CD4-positive, alpha-beta T cell treated with Interleukin-6 at 100 ng/mL for 8 hours (primary cell): ENCODE measurements around the gene TBC1D22A.

Source experiments
- DNase-seq: peaks from one replicate; pipeline ENCODE4 v3.0.0-alpha.2; 2020; ENCODE audit warnings: mixed read lengths, low spot score

TBC1D22A gene

DNA sequence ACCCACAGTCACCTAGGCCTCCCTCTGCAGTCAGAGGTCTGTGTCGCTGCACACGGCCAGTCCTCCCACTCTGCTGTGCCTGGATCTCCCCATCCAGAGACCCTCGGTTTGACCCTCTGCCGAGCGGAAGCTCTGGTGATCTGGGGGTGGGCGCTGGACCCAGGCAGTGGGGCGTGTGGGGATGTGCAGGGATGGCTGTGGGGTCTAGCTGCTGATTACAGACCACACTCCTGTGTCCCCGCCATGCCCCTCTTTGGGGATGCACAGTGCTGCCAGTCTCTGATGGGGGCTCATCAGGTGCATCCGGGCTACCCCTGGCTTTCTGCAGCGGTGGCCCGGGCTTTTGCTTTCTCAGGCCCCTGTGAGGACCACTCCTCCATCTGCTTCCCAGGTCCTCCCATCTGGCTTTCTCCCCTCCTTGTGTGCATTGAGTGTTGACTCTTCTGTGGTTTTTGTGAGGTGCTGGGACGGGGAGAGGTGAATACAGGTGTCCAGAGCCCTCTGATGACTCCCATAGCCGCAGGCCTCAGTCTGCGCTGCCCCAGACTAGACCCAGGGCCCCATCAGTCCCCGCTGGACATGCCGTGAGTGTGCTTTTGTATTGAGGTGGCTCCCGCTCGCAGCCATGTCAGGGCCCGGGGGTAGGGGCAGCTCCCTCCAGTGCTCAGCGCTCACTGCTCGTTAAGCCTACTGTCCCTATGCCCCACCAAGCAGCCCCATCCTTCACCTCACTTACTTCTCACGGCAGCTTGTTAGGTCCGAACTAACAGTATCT lies 251.6 kb downstream of the TBC1D22A start:
- DNase-seq = no peak

DNA sequence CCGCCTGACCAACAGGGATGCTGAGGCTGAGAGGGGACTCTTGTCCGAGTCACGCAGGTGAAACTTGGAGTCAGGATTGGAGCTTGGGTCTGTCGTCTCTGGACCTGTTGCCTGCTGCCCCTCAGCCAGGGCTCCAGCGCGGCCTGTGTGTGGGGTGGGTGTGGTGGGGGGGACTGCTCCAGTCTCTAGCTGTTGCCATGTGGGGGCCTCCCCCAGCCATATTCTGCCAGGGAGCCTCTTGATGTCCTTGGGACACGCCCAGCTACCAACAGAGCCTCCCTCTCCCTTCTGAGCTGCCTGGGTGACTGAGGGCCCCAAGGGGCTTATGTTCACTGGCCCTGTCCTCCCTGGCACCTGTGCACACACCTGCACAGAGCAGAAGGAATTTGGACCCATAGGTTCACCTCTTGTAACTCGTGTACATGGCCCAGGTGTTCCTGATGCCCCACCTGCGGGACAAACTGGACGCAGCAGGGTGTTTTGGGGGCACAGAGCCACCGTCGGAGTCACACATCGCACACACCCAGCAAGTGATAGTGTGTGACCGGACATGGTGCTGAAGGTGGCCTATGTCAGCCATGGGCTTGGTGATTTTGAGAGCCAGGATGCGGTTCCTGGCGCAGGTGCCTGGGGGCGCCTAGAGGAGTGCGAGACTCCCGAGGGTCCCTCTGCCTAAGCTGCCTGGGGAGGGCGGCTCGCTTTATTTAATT lies 252.3 kb downstream of the TBC1D22A start:
- no peak for DNase-seq

DNA sequence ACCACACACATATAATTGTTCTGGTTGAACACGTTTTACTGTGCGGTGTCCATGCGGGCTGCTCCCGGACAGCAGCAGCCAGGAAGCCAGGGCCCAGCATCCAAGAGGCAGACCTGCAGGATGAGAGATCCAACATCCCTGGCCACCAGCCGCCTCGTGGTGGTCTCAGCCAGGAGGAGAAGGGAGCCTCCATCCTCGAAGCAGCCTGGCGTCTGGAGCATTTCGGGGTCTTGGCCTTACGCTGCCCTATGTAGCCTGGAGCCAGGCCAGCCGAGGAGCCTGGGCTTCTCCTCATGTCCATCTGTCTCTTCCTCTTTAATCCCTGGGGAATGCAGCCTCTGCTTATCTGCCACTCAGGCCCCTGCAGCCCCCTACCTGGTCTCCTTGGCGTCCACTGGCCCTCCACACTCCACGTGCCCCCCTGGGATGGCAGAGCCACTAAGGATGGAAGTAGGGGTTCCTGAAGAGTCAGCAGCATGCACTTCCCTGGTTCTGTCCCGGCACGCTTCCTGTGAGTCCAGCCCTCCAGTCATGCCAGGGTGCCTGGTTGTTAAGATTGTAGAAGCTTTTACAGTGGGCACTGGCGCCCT lies 253.2 kb downstream of the TBC1D22A start:
- DNase-seq = no peak

DNA sequence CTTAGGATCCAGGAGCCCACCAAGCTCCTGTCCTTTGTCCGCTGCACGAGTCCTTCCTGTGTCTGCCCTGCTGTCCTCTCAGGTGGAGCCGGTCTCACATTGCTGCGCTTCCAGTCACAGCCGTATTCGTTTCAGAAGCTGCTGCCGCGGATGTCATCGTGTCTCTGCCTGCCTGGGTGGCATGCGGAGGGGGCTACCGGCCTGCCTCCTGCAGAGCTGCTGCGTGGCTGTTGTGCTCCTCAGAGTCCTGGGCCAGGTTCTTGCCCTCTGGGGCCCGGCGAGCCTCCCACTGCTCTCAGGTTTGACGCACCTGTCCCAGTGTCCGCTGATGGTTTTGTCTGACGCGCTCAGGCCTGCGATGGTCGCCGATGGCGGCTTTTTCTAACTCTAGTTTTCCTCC lies 254.2 kb downstream of the TBC1D22A start:
- DNase-seq = no peak

DNA sequence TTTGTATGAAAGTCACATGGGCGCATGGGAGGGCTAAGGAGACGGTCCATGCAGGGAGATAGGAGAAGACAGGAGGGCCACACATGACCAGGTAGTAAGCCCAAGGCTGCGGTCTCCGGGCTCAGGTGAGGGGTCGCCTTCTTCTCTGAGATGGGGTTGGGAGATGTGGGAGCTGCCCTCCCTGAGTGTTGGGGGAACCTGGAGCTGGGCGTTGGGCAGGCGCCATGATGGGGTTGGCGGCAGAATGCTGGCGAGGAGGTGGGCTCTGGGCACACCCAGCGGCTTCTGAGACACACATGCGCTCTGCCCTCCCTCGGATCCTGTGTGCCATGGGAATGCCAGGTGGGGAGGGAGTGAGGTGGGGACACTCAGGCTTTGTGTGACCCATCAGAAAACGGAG lies 254.8 kb downstream of the TBC1D22A start:
- no peak for DNase-seq

DNA sequence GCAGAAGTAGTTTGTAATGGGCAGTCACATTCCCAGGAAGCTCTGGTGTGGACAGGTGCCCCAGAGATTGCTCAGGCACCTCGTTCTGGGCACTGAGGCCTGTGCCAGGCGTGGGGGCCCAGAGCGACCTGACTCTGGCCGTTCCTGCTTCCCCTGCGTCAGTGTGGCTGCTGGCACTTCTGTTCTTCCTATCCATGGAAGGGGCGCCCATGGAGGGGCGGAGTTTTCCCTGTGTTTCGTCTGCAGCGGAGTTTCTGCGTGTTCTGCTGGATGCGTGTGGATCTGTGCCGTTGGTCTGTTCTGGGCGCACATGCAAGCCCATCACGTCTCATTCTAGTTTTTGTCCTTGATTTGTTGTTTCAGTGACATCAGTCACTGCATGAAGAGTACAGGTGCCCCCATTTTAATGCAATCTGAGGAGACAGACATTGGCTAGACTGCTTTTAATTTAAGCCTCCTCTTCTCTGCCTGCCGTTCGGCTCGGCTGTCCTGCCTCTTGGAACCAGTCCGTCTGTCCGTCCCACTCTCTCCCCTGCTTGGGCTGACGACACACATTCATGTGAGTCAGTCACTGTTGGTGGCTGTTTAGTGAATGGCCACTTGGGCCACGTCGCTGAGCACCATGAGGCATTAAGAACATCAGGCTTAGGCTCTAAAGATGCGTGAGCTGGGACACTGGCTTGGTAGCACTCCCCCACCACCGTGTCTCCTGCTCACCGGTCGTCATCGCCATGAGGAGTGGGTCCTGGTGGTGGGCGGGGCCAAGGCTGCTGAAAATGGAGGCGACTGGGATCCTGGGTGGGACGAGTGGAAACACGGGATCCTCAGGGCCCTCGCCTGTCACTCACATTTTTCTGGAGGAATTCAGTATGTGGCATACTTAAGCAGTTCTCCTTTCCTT lies 255.8 kb downstream of the TBC1D22A start:
- DNase-seq = no peak

DNA sequence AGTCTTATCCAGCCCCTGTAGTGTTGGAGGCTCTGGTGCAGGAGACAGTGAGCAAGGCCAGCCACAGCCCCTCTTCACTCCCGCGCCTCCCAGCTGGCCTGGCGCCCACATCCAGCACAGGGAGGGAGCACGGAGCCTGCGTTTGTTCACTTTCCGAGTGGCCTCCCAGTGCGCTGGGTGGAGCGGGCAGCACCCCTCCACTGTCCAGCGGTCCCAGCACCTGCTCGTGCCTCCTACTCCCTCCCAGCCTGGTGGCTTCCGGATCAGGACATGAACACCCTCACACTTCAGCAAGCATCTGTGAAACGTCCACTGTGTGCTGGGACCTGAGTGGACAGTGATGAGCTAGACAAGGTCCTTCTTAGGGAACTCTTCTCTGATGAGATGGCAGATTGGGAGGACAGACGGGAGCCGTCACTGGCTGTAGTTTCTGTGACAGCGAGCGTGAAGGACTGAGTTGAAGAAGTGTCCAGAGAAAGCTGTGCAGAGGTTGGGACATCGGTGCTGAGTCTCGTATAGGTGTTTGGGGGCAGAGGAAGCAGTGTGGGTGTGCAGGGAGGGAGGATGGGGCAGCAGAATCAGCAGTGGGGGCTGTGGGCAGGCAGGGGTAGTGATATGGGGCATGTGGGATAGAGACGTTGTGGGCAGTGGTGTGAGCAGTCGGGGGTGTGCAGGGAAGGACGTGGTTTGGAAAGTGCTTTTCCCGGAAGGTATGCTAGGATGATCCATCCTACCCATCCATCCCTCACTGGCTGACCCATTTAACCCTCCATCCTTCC lies 256.8 kb downstream of the TBC1D22A start:
- no peak for DNase-seq

DNA sequence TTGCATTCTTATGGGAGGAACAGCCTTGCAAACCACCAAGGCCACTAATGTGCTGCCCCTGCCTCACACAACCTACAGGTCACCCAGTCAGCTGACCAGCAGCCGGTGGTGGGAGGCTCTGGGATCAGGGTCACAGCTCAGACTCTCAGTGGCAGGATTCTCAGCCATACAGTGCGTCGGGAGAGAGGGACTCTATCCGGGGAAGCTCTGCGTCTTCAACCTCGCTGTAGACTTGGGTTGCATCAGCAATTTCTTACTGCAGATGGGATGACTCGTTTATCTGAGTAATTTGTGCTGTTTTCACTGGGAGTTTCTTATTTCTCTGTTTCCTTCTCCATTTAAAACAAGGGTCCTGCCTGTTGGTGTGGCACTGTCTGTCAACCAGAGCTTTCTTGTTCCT lies 257.7 kb downstream of the TBC1D22A start:
- no peak for DNase-seq

DNA sequence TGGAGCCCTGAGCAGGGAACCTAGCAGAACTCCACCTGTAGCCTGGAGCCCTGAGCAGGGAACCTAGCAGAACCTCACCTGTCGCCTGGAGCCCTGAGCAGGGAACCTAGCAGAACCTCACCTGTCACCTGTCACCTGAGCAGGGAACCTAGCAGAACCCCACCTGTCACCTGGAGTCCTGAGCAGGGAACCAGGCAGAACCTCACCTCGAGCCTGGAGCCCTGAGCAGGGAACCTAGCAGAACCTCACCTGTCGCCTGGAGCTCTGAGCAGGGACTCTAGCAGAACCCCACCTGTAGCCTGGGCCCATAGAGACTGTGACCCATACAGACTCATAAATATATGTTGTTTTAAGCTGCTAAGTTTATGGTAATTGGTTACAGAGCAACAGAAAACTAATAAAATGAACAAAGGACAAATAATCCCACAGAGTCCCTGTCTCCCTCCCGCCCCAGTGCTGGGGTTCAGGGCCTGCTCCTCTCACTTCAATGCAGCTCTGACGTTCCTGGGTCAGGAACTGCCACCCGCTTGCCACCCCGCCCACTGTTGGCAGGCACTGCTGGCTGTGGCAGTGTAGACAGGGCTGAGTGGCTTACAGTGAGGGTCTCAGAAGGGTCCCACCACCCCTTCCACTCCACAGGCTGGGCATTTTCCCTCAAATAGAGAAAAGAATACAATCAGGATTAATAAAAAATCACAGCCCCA lies 259.1 kb downstream of the TBC1D22A start:
- no peak for DNase-seq

DNA sequence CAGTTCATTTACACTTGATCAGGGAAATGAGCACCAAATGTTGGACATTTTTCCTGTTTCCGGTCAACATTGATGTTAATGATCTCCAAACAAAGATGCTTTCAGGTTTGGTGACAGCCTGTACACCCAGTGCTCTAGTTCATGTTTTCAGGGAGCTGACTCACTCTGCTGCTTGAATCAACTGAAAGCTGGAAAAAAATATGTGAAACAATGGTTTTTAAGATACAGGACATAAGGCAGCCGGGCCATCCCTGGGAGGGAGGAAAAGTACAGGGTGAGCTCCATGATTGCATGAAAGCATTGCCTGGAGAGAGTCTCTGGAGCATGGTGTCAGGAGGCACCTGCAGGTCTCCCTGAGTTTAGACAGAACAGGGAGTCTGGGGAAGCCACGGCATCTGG lies 259.6 kb downstream of the TBC1D22A start:
- DNase-seq = no peak

DNA sequence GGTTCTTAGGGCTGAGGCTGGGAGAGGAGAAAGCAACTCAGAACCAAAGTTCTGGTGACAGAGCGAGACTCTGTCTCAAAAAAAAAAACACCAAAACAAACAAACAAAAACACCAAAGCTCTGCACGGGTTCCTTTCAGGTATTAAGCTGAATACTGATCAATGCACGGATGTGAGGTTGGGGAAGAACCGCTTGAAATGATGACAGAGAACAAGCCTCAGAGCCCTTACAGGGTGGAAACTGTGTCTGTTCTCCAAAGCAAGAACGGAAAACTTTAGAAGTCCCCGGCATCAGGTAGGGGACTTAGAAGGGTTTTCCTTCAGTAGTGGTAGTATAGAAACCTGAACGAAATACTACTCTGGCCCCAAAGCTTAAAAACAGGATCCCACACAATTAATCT lies 260.0 kb downstream of the TBC1D22A start:
- no peak for DNase-seq

DNA sequence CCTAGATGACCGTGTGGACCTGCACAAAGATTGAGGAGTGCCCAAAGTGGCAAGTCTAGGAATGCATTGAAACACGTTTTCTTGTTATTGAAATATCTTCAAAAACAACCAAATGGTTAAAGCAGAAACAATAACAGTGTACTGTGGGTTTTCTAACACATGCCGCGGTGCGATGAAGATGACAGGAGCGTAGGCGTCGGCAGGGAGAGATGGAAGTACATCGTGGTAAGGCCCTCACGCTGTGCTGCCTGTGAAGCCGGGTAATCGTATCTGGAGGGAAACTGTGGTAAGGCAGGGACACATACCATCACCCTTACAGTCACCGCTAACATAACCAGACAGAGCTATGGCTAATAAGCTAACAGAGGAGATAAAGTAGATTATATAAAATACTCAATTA lies 261.4 kb downstream of the TBC1D22A start:
- no peak for DNase-seq

DNA sequence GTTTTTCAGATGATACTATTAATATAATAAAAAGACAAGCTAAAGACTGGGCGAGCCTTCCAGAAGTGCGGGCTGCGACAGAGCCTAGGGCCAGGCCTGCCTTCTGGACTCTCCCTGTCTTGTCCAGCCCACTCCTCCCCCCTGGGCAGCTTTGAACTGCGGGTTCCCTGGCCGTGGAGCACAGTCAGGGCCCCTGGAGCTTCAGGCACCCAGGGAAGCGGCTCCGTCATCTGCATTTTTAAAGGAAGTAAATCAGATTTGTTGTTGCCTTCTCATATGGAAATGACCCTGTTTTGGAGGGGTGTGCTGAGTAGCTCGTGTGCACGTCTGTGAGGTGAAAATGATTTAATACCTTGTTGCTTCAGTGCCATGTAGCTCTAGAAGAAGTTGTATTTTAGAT lies 265.3 kb downstream of the TBC1D22A start:
- no peak for DNase-seq

DNA sequence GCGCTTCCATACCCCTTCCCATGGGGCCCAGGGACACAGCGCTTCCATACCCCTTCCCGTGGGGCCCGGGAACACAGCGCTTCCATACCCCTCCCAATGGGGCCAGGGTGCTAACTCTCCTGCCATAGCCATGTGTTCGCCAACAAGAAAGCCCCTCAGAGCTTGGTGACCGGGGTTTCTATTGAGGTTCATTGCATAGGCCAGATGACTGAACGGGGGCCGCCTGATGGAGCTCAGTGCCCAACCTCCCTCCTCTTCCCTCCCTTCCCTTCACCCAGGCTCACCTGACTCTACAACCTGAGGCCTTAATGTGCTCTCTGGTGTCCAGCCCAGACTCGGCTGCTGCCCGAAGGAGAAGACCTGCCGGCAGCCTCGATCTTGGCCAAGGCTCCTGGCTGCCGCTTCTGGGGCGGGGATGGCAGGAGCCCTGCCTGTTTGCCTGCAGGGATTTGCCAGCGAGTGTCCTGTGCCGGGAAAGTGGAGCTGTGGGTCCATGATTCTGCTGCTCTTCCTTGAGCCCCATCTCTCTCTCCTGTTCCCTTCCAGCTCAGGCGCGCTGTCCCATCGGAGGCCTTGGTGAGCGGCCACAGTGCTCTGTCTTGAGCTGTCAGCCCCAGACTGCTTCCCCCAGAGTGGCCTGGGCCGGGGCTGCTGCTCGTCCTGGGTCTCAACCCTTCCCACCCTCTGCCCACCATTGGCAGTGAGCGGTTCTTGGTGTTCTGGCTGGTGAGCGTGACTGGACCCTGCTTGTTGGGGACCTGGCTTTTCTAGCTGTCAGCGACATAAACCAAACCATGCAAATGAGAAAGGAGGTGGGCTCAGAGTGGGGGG lies 267.0 kb downstream of the TBC1D22A start:
- DNase-seq = no peak

DNA sequence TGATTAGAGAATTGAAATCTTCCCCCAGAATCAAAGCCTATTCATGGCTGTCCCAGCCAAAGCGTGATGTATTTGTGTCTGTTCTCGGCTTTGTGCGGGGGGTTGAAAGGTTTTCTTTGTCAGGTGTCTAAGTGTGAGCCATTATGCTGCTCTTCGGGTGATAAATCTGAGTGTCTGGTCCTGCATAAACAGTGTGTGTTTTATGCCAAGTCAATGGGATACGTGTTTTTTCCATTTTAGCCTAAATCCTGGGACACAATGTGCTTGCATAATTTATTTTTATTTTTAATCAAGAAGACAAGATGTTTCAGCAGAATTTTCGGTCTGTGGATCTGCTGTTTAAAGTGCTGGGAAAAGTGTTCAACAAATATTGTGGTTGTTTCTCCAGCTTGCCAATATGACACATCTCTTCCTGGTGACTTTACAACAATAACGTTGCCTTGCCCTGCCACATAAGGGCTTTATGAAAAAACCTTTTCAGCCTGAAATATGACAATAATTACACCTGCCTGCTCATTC lies 267.8 kb downstream of the TBC1D22A start:
- no peak for DNase-seq

DNA sequence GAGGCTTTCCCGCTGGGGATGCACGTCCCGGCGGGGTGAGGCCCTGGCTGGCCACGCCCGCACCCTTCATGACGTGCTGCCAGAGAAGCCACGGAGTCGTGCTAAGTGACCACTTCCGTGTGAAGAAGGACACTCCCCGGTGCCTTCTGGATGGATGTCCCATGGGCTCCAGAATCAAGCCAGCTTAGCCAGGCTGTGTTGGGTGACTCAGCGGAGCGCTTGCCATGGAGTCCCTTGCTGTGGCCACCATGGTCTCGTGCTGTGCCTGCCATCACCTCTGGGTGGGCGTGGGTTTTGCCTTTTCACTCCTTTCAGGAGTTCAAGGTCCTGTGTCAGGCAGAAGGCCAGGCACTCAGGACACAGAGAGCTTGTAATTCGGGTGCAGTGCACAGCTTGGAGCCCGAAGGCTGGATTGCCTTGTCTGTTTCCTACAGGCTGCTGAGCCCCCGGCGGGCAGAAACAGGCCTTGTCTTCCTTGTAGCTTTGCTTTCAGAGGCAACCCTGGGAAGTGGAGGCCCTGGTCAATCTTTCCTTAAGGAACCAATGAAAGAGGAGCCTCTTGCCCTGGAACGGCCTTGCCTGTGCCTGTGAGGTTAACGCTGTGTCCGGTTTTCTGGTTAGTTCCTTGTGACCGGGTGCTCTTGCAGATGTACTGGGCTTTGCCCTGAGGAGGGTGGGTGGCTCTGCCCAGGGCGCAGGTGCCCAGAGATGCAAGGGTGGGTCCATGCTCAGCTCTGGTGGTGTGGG lies 268.6 kb downstream of the TBC1D22A start:
- no peak for DNase-seq

DNA sequence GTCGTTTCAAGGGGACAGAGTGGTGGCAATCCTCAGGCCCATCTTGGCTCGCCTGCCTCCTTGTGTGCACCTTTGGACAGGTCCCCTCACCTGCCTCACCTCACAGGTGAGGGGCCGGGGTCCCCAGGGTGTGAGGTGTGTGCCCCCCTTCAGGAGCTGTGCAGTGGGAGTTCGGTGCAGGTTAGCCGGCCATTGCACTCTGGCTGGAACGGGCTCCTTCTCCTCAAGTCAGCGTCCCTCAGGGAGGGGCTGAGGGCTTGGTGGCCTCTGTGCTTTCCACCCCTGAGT lies 269.1 kb downstream of the TBC1D22A start:
- no peak for DNase-seq

DNA sequence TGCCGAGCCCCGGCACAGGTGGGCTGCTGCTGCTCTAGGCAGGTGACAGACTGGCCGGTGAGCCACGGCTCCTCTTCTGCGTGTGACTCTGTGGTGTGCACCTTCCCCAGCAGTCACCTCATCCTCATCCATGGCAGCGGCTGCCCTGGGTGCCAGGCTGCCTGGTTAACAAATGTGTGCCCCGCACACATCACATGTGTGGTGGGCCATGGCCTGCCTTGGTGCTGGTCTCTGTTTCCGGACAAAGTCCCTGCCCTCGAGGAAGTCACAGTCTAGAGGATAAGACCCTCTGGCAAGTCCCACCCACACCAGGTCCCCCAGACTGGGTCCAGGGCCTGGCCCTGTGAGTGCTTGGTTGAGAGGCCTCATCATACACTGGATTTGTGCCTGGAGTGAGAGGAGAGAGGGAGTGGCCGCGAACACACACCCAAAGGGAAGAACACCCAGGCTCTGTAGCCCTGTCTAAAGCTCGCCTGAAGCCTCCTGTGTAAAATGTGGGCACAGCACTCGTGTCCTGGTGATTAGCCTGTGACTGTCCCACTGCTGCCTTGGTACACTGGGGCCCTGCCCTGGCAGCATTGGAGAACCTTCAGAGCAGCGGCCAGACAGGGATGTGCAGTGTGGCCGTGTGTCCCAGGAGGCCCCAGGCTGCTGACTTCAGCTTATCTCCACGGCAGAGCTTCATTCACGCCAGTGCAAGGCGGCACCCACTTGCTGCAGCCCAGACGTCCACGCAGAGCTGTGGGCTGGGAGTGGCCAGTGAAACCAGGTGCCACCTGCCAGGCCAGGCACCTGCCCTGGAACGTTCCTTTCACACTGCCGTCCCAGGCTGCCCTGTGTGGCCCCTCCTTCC lies 269.9 kb downstream of the TBC1D22A start:
- DNase-seq = no peak
